ENCODE data around the gene TIAM1. TPM values are rescaled to one million over a fixed set of nuclear protein-coding genes. Genes with fewer than 3 reads are reported as not detected.

The TIAM1 gene
- total and polyA plus RNA-seq, 4 donors = 3.5 to 58.0 (median 11.8) TPM

DNA sequence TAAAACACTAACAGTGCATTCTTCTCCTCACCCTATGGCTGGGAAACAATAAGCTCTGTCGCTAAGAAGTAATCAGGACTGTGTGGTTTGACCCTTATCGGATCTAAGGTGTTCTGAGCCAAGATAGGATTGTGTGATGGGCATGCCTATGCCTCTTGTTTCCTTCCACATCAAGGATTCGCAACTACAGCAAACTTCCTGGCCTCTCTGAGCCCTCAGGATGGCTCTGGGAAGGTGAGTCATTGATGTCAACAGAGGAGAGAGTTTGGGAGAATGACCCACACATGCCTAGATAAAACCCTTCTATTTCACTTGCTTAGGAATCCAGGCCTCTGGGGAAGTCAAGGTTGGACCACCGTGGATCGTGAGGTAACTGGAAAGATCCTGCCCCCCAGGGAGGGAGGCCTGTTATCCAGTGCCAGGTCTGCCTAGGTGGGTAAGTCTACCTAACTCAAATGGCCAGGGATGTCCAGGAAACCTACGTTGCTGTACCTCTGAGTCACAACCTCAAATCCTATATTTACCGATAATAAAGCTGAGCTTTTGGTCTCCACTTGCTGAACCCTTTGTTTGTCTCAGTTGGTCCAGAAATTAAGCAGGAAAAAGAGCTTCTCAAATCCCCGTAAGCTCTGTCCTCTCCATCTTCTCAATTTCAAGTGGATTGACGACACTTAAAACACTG is 27.4 kb downstream of the TIAM1 start:
- Histone ChIP-seq H3K9me3 (ENCODE audit: control insufficient read depth in 4 of 4, insufficient read depth in 3 of 4, low read length in 3 of 4) (no peaks in the 10 kb centered on the region), H3K4me1 (ENCODE audit: control insufficient read depth in 5 of 5, insufficient read depth in 5 of 5, low read length in 5 of 5) (peaks cover 0 to 3% (median 0%) of the 10 kb centered on the region in 5 donors), H3K27ac (ENCODE audit: low read depth in 1 of 2, low read length in 1 of 2) (no peak overlapping the region), H3K9ac (ENCODE audit: insufficient read depth in 1 of 2, low read length in 2 of 2) (no peak overlapping the region), H3K4me3 (no peak overlapping the region), H3K27me3 (ENCODE audit: control insufficient read depth in 3 of 3, insufficient read depth in 3 of 3, low read length in 2 of 3) (no peaks in the 10 kb centered on the region), H3K36me3 (ENCODE audit: control insufficient read depth in 4 of 4, insufficient read depth in 4 of 4, low read length in 4 of 4) (peaks cover 0 to 7% (median 0%) of the 10 kb centered on the region in 4 donors)
- ATAC-seq (ENCODE audit: insufficient read depth, low FRiP score) = no peak
- DNase-seq = no peak
- TF ChIP-seq, protein P1, sequence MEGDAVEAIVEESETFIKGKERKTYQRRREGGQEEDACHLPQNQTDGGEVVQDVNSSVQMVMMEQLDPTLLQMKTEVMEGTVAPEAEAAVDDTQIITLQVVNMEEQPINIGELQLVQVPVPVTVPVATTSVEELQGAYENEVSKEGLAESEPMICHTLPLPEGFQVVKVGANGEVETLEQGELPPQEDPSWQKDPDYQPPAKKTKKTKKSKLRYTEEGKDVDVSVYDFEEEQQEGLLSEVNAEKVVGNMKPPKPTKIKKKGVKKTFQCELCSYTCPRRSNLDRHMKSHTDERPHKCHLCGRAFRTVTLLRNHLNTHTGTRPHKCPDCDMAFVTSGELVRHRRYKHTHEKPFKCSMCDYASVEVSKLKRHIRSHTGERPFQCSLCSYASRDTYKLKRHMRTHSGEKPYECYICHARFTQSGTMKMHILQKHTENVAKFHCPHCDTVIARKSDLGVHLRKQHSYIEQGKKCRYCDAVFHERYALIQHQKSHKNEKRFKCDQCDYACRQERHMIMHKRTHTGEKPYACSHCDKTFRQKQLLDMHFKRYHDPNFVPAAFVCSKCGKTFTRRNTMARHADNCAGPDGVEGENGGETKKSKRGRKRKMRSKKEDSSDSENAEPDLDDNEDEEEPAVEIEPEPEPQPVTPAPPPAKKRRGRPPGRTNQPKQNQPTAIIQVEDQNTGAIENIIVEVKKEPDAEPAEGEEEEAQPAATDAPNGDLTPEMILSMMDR (IDR thresholded peaks at IDR 0.05; ENCODE audit: control extremely low read depth, extremely low read depth) = no peak
- 86% methylated on average over 9 of the region's 9 CpGs for WGBS, 2 donors

DNA sequence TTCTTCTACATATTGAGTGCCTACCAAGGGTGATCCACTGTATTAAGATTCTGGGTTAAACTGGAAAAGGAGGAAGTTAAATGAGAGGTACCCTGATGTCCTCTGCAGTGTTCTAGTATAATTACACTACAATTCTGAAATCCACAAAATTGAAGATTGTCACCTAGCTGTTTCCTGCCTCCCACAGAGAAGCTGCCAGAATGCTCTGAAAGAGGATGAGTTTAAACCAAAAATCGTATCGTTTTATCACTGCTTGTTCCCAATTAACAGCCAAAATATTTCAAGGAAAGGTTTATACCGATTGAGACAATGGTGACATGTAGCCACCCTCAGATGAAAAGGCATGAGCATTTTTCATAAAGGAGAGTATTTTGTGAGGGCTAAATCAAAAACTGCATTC is 28.0 kb downstream of the TIAM1 start:
- WGBS, 2 donors = 87 to 92% methylated on average over 3 of the region's 3 CpGs
- ATAC-seq (ENCODE audit: insufficient read depth, low FRiP score) = no peak
- TF ChIP-seq, protein P1 (IDR thresholded peaks at IDR 0.05; ENCODE audit: control extremely low read depth, extremely low read depth) = no peak

DNA sequence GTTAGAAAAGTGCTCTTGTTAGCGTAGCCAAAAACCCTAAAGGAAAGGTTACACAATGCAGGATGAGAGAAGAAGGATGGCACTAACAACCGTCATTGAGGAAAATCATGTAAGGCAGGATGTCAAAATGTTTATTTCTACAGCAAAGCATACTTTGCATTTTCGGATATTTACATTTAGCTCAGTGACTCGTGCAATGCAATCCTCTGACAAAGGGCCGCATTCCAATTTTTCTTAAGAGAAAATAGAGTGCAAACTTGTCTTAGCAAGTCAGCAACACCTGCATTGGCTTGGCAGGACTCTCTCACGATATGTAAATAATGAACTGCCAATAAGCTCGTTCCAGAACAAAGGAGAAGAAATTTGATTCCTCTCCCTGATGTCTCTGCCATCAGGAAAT is 33.3 kb downstream of the TIAM1 start:
- WGBS, 2 donors = 52 to 67% methylated on average over 7 of the region's 7 CpGs
- TF ChIP-seq, protein P1 (IDR thresholded peaks at IDR 0.05; ENCODE audit: control extremely low read depth, extremely low read depth) = no peak
- Histone ChIP-seq H3K4me1 (ENCODE audit: control insufficient read depth in 5 of 5, insufficient read depth in 5 of 5, low read length in 5 of 5) (peaks cover 0 to 19% (median 5%) of the 10 kb centered on the region in 5 donors), H3K27ac (ENCODE audit: low read depth in 1 of 2, low read length in 1 of 2) (no peak overlapping the region), H3K27me3 (ENCODE audit: control insufficient read depth in 3 of 3, insufficient read depth in 3 of 3, low read length in 2 of 3) (no peaks in the 10 kb centered on the region), H3K36me3 (ENCODE audit: control insufficient read depth in 4 of 4, insufficient read depth in 4 of 4, low read length in 4 of 4) (peaks cover 0 to 7% (median 0%) of the 10 kb centered on the region in 4 donors), H3K4me3 (no peak overlapping the region), H3K9ac (ENCODE audit: insufficient read depth in 1 of 2, low read length in 2 of 2) (peak overlapping the region in 1 of 2 donors; percentile 1), H3K9me3 (ENCODE audit: control insufficient read depth in 4 of 4, insufficient read depth in 3 of 4, low read length in 3 of 4) (no peaks in the 10 kb centered on the region)
- ATAC-seq (ENCODE audit: insufficient read depth, low FRiP score) (no peak), DNase-seq (peak; percentile 53 to 90 (median 76))

More for the DNA sequence above, 28.0 kb downstream of the TIAM1 start:
- peaks cover 0 to 7% (median 0%) of the 10 kb centered on the region in 5 donors for H3K4me1 ChIP-seq (ENCODE audit: control insufficient read depth in 5 of 5, insufficient read depth in 5 of 5, low read length in 5 of 5)
- no peak overlapping the region for H3K4me3 ChIP-seq
- no peaks in the 10 kb centered on the region for H3K9me3 ChIP-seq (ENCODE audit: control insufficient read depth in 4 of 4, insufficient read depth in 3 of 4, low read length in 3 of 4)
- H3K27ac ChIP-seq (ENCODE audit: low read depth in 1 of 2, low read length in 1 of 2) = no peak overlapping the region
- no peak for DNase-seq
- no peak overlapping the region for H3K9ac ChIP-seq (ENCODE audit: insufficient read depth in 1 of 2, low read length in 2 of 2)
- peaks cover 0 to 7% (median 0%) of the 10 kb centered on the region in 4 donors for H3K36me3 ChIP-seq (ENCODE audit: control insufficient read depth in 4 of 4, insufficient read depth in 4 of 4, low read length in 4 of 4)
- H3K27me3 ChIP-seq (ENCODE audit: control insufficient read depth in 3 of 3, insufficient read depth in 3 of 3, low read length in 2 of 3) = no peaks in the 10 kb centered on the region

Data from lung (tissue), 12 donors.